ENCODE data around the gene OCRL.

DNA sequence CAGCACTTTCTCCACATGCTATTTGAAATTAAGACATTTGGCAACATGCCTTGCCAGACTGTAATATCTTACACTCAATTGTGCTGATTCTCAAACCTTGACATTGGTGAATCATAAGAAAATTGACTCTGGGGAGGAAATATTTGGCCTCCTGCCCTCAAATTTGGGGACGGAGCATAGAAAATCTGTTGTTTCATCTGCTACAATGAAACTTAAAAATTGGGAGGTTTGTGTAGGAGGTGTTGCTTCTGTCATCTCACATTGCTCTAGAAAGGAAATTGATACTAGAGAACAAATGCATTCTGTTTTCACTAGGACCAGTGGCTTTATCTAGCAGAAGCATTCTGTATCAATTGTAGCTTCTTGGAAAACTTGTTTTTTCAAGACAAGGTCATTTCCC, 5.3 kb downstream of the OCRL start:
- TF ChIP-seq, protein P1, sequence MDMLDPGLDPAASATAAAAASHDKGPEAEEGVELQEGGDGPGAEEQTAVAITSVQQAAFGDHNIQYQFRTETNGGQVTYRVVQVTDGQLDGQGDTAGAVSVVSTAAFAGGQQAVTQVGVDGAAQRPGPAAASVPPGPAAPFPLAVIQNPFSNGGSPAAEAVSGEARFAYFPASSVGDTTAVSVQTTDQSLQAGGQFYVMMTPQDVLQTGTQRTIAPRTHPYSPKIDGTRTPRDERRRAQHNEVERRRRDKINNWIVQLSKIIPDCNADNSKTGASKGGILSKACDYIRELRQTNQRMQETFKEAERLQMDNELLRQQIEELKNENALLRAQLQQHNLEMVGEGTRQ (IDR thresholded peaks at IDR 0.05; ENCODE audit: borderline replicate concordance, low read depth, low read length) = no peak
- TF ChIP-seq, protein P2, sequence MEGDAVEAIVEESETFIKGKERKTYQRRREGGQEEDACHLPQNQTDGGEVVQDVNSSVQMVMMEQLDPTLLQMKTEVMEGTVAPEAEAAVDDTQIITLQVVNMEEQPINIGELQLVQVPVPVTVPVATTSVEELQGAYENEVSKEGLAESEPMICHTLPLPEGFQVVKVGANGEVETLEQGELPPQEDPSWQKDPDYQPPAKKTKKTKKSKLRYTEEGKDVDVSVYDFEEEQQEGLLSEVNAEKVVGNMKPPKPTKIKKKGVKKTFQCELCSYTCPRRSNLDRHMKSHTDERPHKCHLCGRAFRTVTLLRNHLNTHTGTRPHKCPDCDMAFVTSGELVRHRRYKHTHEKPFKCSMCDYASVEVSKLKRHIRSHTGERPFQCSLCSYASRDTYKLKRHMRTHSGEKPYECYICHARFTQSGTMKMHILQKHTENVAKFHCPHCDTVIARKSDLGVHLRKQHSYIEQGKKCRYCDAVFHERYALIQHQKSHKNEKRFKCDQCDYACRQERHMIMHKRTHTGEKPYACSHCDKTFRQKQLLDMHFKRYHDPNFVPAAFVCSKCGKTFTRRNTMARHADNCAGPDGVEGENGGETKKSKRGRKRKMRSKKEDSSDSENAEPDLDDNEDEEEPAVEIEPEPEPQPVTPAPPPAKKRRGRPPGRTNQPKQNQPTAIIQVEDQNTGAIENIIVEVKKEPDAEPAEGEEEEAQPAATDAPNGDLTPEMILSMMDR (IDR thresholded peaks at IDR 0.05) = no peak
- TF ChIP-seq, protein P3, sequence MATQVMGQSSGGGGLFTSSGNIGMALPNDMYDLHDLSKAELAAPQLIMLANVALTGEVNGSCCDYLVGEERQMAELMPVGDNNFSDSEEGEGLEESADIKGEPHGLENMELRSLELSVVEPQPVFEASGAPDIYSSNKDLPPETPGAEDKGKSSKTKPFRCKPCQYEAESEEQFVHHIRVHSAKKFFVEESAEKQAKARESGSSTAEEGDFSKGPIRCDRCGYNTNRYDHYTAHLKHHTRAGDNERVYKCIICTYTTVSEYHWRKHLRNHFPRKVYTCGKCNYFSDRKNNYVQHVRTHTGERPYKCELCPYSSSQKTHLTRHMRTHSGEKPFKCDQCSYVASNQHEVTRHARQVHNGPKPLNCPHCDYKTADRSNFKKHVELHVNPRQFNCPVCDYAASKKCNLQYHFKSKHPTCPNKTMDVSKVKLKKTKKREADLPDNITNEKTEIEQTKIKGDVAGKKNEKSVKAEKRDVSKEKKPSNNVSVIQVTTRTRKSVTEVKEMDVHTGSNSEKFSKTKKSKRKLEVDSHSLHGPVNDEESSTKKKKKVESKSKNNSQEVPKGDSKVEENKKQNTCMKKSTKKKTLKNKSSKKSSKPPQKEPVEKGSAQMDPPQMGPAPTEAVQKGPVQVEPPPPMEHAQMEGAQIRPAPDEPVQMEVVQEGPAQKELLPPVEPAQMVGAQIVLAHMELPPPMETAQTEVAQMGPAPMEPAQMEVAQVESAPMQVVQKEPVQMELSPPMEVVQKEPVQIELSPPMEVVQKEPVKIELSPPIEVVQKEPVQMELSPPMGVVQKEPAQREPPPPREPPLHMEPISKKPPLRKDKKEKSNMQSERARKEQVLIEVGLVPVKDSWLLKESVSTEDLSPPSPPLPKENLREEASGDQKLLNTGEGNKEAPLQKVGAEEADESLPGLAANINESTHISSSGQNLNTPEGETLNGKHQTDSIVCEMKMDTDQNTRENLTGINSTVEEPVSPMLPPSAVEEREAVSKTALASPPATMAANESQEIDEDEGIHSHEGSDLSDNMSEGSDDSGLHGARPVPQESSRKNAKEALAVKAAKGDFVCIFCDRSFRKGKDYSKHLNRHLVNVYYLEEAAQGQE (IDR thresholded peaks at IDR 0.05; ENCODE audit: low read depth, low read length) = no peak

Measured in SK-N-SH (cell line).